C4-2B (cell line): ENCODE results near the gene SNX25.

Experiments used
- H3K27ac ChIP-seq: fragments of 450-650 bp; 2 replicates; pipeline ENCODE4 v1.5.1; 2017
- CTCF ChIP-seq: fragments of 450-650 bp; conservative IDR thresholded peaks from 2 replicates; pipeline ENCODE4 v1.5.1; 2017; ENCODE audit warnings: mild to moderate bottlenecking
- ZFX ChIP-seq: fragments of 450-650 bp; IDR thresholded peaks from 2 replicates; pipeline ENCODE4 v1.6.1; 2017

The SNX25 gene

GRCh38 chr4:185269286-185269685 is 59.9 kb downstream of the SNX25 start:
- peak overlapping the region; percentile 67; the same call in 1 of the 2 replicates for H3K27ac ChIP-seq
- TF ChIP-seq ZFX (no peak), CTCF (no peak)

- peak overlapping the region; percentile 67; the same call in 1 of the 2 replicates for H3K27ac ChIP-seq
- no peak for TF ChIP-seq CTCF
- no peak for TF ChIP-seq ZFX
Measured at GRCh38 chr4:185270037-185270436, 60.6 kb downstream of the SNX25 start.

GRCh38 chr4:185270885-185271284 is 61.5 kb downstream of the SNX25 start:
- TF ChIP-seq ZFX: no peak
- no peak for TF ChIP-seq CTCF
- H3K27ac ChIP-seq: peak overlapping the region; percentile 67; the same call in 1 of the 2 replicates

DNA sequence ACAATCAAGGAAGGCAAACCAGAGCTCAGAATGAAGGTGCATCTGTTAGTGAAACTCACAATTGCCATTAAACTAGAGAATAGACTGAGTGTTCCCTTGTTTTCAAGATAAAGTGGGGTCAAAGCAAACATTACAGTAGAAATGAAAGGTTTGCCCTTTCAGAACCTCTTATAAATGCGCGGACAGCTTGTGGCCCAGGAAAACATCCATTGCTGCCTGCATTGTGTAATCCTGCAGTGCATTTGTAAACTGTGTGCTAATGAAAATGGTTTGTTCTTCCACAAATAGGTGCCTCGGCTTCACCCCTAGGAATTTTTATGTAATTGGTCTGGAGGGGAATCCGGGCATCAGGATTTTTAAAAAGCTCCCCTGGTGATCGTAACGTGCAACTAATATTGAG is 62.8 kb downstream of the SNX25 start:
- no peak overlapping the region for H3K27ac ChIP-seq

DNA sequence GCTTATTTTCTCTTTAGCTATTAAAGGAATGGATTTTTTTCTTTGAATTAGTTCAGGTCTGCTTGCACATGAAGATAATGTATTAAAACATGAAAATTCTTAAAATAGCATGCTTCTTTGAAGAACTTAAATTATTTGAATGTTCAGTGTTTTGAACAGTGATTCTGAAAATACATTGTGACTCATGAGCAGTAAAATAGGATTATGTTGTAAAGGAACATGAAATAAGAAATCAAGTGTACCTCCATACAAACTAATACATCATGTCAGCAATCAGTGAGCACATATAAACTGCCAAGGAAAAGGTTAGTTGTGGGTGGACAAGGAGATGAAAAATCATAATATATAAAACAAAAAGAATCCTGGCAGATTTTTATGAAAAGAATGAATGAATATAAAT is 66.1 kb downstream of the SNX25 start:
- TF ChIP-seq CTCF: no peak
- no peak for TF ChIP-seq ZFX
- H3K27ac ChIP-seq: no peak overlapping the region

More for the DNA sequence above, 62.8 kb downstream of the SNX25 start:
- TF ChIP-seq CTCF (no peak), ZFX (no peak)

- no peak overlapping the region for H3K27ac ChIP-seq
Measured at GRCh38 chr4:185276036-185276435, 66.6 kb downstream of the SNX25 start.

DNA sequence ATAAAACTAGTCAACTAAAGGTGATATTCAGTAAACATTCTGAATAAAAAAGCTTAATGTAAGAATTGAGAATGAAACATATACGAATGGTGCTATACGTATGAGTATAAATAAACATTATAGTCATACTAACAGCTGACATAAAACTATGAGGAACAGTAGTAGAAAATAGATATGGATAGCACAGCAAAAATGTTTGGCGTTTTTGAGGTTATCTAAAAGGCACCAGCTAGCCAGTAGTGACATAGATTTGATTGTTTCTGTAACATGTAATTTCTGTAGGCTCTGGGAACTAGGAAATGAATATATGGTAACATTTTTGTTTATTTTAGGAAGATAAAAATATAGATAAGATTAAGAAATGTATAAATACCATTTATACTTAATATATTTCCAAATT is 69.3 kb downstream of the SNX25 start:
- no peak for TF ChIP-seq CTCF
- no peak for TF ChIP-seq ZFX

More at GRCh38 chr4:185276036-185276435, 66.6 kb downstream of the SNX25 start:
- TF ChIP-seq ZFX (no peak), CTCF (no peak)

More for the DNA sequence above, 69.3 kb downstream of the SNX25 start:
- no peak overlapping the region for H3K27ac ChIP-seq
